Mucosa of stomach (tissue), 1 donor: ENCODE data around the gene ATXN2.

ENCODE experiments used
- H3K27me3 ChIP-seq: one replicate; pipeline ENCODE4 v1.7.0; 2013; ENCODE audit warnings: mild to moderate bottlenecking, low read length; ENCODE audit not compliant: control insufficient read depth, insufficient read depth
- H3K36me3 ChIP-seq: one replicate; pipeline ENCODE4 v1.7.0; 2013; ENCODE audit warnings: low read length; ENCODE audit not compliant: control insufficient read depth, insufficient read depth
- H3K4me1 ChIP-seq: one replicate; pipeline ENCODE4 v1.7.0; 2013; ENCODE audit warnings: mild to moderate bottlenecking, low read length; ENCODE audit not compliant: control insufficient read depth, insufficient read depth
- H3K4me3 ChIP-seq: one replicate; pipeline ENCODE4 v1.7.0; 2013; ENCODE audit warnings: low read length
- H3K9ac ChIP-seq: one replicate; pipeline ENCODE4 v1.7.0; 2013; ENCODE audit warnings: mild to moderate bottlenecking, low read length, moderate library complexity
- H3K9me3 ChIP-seq: one replicate; pipeline ENCODE4 v1.7.0; 2013; ENCODE audit warnings: mild to moderate bottlenecking, low read length, moderate library complexity; ENCODE audit not compliant: control insufficient read depth
- donor health status: Pancreatic carcinoma.

ATXN2 gene

GRCh38 chr12:111425655-111426054, 173.5 kb downstream of the ATXN2 start:
- H3K4me3 ChIP-seq: no peak overlapping the region
- H3K9ac ChIP-seq: no peak overlapping the region

GRCh38 chr12:111424793-111425251, 174.3 kb downstream of the ATXN2 start:
- no peak overlapping the region for H3K4me3 ChIP-seq
- H3K4me1 ChIP-seq: peaks cover 9% of the 10 kb centered on the region
- H3K9me3 ChIP-seq: no peaks in the 10 kb centered on the region
- no peaks in the 10 kb centered on the region for H3K36me3 ChIP-seq
- no peaks in the 10 kb centered on the region for H3K27me3 ChIP-seq
- no peak overlapping the region for H3K9ac ChIP-seq

More at GRCh38 chr12:111425655-111426054, 173.5 kb downstream of the ATXN2 start:
- Histone ChIP-seq H3K27me3 (peaks cover 3% of the 10 kb centered on the region), H3K4me1 (peaks cover 10% of the 10 kb centered on the region), H3K36me3 (no peaks in the 10 kb centered on the region), H3K9me3 (no peaks in the 10 kb centered on the region)

GRCh38 chr12:111424189-111424792, 174.8 kb downstream of the ATXN2 start:
- Histone ChIP-seq H3K27me3 (no peaks in the 10 kb centered on the region), H3K36me3 (no peaks in the 10 kb centered on the region), H3K9ac (no peak overlapping the region), H3K4me1 (peaks cover 6% of the 10 kb centered on the region), H3K9me3 (no peaks in the 10 kb centered on the region), H3K4me3 (no peak overlapping the region)

- Histone ChIP-seq H3K27me3 (no peaks in the 10 kb centered on the region), H3K4me1 (peaks cover 6% of the 10 kb centered on the region), H3K9ac (no peak overlapping the region), H3K9me3 (no peaks in the 10 kb centered on the region), H3K36me3 (no peaks in the 10 kb centered on the region), H3K4me3 (no peak overlapping the region)
Observed at GRCh38 chr12:111420494-111420893, 178.6 kb downstream of the ATXN2 start.

GRCh38 chr12:111419784-111420183, 179.3 kb downstream of the ATXN2 start:
- no peak overlapping the region for H3K4me3 ChIP-seq
- H3K9ac ChIP-seq: no peak overlapping the region
- H3K4me1 ChIP-seq: peaks cover 6% of the 10 kb centered on the region
- no peaks in the 10 kb centered on the region for H3K27me3 ChIP-seq
- no peaks in the 10 kb centered on the region for H3K9me3 ChIP-seq
- H3K36me3 ChIP-seq: no peaks in the 10 kb centered on the region

- H3K36me3 ChIP-seq: no peaks in the 10 kb centered on the region
- H3K4me1 ChIP-seq: no peaks in the 10 kb centered on the region
Observed at GRCh38 chr12:111418594-111418880, 180.6 kb downstream of the ATXN2 start.

GRCh38 chr12:111417784-111418593, 181.1 kb downstream of the ATXN2 start:
- Histone ChIP-seq H3K4me3 (no peak overlapping the region), H3K27me3 (no peaks in the 10 kb centered on the region), H3K9ac (no peak overlapping the region), H3K4me1 (no peaks in the 10 kb centered on the region), H3K9me3 (no peaks in the 10 kb centered on the region), H3K36me3 (no peaks in the 10 kb centered on the region)

More at GRCh38 chr12:111418594-111418880, 180.6 kb downstream of the ATXN2 start:
- H3K9me3 ChIP-seq: no peaks in the 10 kb centered on the region
- H3K4me3 ChIP-seq: no peak overlapping the region
- no peak overlapping the region for H3K9ac ChIP-seq
- H3K27me3 ChIP-seq: no peaks in the 10 kb centered on the region

GRCh38 chr12:111417290-111417689, 181.8 kb downstream of the ATXN2 start:
- Histone ChIP-seq H3K4me1 (no peaks in the 10 kb centered on the region), H3K36me3 (no peaks in the 10 kb centered on the region), H3K9me3 (no peaks in the 10 kb centered on the region)

GRCh38 chr12:111414711-111415252, 184.3 kb downstream of the ATXN2 start:
- Histone ChIP-seq H3K4me1 (peaks cover 4% of the 10 kb centered on the region), H3K9ac (no peak overlapping the region), H3K27me3 (no peaks in the 10 kb centered on the region), H3K4me3 (no peak overlapping the region), H3K36me3 (no peaks in the 10 kb centered on the region), H3K9me3 (no peaks in the 10 kb centered on the region)

More at GRCh38 chr12:111417290-111417689, 181.8 kb downstream of the ATXN2 start:
- Histone ChIP-seq H3K4me3 (no peak overlapping the region), H3K27me3 (no peaks in the 10 kb centered on the region), H3K9ac (no peak overlapping the region)

- no peak overlapping the region for H3K4me3 ChIP-seq
- H3K4me1 ChIP-seq: peaks cover 6% of the 10 kb centered on the region
Observed at GRCh38 chr12:111413442-111414086, 185.6 kb downstream of the ATXN2 start.

GRCh38 chr12:111412830-111413441, 186.2 kb downstream of the ATXN2 start:
- H3K27me3 ChIP-seq: no peaks in the 10 kb centered on the region
- H3K36me3 ChIP-seq: no peaks in the 10 kb centered on the region
- H3K4me1 ChIP-seq: peaks cover 10% of the 10 kb centered on the region
- no peak overlapping the region for H3K4me3 ChIP-seq
- H3K9ac ChIP-seq: no peak overlapping the region
- H3K9me3 ChIP-seq: no peaks in the 10 kb centered on the region

More at GRCh38 chr12:111413442-111414086, 185.6 kb downstream of the ATXN2 start:
- Histone ChIP-seq H3K27me3 (no peaks in the 10 kb centered on the region), H3K9ac (no peak overlapping the region), H3K9me3 (no peaks in the 10 kb centered on the region), H3K36me3 (no peaks in the 10 kb centered on the region)
